ENCODE results near the gene COPE.
"Not testable (repeated sequence)": the region's sequence is repeated elsewhere in the genome, so short reads cannot be mapped to it uniquely, and the experiment has no call there.

Gene COPE

DNA sequence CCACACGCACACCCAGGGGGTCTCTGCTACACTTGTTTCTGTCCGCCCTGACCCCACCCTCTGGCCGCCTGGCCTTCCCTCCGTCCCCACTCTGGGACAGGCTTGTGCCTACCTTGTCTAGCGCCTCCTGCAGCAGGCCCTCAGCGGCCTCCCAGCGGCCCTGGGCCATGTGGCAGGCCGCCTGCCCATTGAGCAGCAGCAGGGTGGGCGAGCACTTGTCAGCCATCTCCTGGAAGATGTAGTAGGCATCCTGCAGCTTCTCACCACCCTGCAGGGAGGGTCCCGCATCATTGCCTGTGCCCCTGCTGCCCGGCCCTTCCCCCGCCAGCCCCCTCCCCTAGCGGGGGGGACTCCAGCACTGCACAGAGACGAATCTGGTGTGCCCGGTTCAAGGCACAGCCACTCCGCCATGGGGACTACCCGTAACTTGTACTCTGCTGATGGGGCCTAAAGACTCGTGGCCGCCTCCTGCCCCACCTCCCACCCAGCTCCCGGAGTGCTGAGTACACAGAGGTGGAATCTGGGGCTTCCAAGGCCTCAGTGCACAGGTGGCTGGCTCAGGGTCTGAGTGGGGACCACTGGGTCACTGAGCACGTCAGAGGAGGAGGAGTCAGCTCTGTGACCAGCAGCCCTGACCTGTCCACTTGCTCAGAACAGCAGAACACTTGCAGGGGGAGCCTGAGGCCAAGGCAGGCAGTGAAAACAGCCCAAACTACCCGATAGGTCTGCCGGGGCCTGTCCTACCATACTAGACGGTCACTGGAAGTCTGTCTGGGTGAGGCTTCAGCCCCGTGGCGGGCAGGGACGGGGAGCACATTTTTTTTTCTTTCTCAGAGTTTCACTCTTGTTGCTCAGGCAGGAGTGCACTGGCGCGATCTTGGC lies 15.8 kb downstream of the COPE start:
- TF ChIP-seq CTCF (IDR thresholded peaks at IDR 0.05; ENCODE audit: low read length, missing control alignments): no peak
- no peak for DNase-seq (ENCODE audit: low read depth)
- H3K4me3 ChIP-seq (replicated peaks; ENCODE audit: low read depth, low read length): no peak overlapping the region

GRCh38 chr19:18902519-18902918 lies 16.7 kb downstream of the COPE start:
- DNase-seq (ENCODE audit: low read depth): not testable (repeated sequence)

DNA sequence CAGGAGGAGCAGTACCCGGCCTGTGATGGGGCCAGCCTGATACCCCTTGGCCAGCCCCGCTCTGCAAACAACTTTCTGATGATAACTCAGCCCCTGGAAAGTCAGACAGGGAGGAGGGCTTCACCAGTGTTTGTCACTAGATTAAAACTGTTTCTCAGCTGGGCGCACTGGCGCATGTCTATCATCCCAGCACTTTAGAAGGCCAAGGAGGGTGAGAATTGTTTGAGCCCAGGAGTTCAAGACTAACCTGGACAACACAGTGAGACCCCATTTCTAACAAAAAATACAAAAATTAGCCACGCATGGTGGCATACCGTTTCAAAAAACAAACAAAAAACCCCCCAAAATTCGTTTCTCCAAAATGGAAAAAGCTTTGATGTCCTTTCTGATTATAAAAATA lies 17.7 kb downstream of the COPE start:
- no peak for DNase-seq (ENCODE audit: low read depth)
- no peak overlapping the region for H3K4me3 ChIP-seq (replicated peaks; ENCODE audit: low read depth, low read length)
- TF ChIP-seq CTCF (IDR thresholded peaks at IDR 0.05; ENCODE audit: low read length, missing control alignments): no peak

More at GRCh38 chr19:18902519-18902918, 16.7 kb downstream of the COPE start:
- not testable (repeated sequence) for H3K4me3 ChIP-seq (replicated peaks; ENCODE audit: low read depth, low read length)

- H3K4me3 ChIP-seq (replicated peaks; ENCODE audit: low read depth, low read length): no peak overlapping the region
- DNase-seq (ENCODE audit: low read depth): no peak
- no peak for TF ChIP-seq CTCF (IDR thresholded peaks at IDR 0.05; ENCODE audit: low read length, missing control alignments)
Measured at GRCh38 chr19:18900700-18901481, 18.3 kb downstream of the COPE start.

- no peak for TF ChIP-seq CTCF (IDR thresholded peaks at IDR 0.05; ENCODE audit: low read length, missing control alignments)
- DNase-seq (ENCODE audit: low read depth): no peak
- no peak overlapping the region for H3K4me3 ChIP-seq (replicated peaks; ENCODE audit: low read depth, low read length)
Measured at GRCh38 chr19:18899624-18900560, 19.3 kb downstream of the COPE start.

DNA sequence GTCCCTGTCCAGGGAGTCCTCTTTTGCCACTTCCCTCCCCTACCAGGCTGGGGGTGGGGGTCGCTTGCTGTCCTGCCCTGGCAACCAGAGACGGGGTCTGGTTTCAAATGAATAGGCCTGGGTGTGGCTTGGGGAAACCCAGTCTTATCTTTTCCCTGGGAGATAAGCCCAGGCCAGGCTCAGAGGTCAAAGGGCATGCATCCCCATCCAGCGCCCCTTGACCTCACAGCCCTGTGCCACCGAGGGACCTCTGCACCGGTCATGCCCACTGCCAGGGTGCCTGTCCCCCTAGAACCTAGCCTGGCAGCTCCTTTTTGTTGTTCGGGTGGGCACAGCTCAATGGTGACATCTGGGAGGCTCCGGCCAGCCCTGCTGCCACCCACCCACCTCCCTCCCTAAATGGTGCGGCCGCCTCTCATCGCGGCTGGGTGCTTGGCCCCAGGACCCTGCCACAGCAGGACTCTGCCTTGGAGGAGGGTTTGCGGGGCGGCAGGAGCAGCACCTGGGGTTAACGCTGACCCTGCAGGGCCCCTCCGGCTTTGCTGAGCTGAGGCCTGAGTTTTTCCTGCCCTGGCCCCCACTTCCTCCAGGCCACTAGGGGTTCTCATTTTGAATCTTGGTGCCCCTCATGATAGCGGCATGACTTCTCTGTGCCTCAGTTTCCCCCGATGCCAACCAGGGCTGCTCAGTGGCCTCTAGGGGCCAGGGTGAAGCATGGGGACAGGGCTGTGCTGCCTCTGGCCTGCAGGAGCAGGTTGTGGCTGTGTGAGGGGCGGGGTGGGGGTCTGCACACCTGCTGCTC lies 20.4 kb downstream of the COPE start:
- no peak for DNase-seq (ENCODE audit: low read depth)
- no peak overlapping the region for H3K4me3 ChIP-seq (replicated peaks; ENCODE audit: low read depth, low read length)
- no peak for TF ChIP-seq CTCF (IDR thresholded peaks at IDR 0.05; ENCODE audit: low read length, missing control alignments)
